ENCODE measurements around the gene AP3S2.

The AP3S2 gene

GRCh38 chr15:89912145-89912673, 18.4 kb upstream of the AP3S2 start:
- peak overlapping the region; percentile 87 for H3K4me3 Mint-ChIP-seq
- H3K36me3 Mint-ChIP-seq (ENCODE audit: low read depth), result peaks cover 47% of the 10 kb centered on the region
- intact Hi-C loops (cut with micrococcal nuclease), result loop anchor here (5.0 to 10.0 kb wide), 2 partner anchors 63 to 160 kb away; no protein-coding TSS in a partner anchor
- peak overlapping the region; percentile 87 for H3K27ac Mint-ChIP-seq
- peaks cover 52% of the 10 kb centered on the region for H3K4me1 Mint-ChIP-seq (ENCODE audit: low read depth)
- H3K27me3 Mint-ChIP-seq, result peaks cover 2% of the 10 kb centered on the region
- no peaks in the 10 kb centered on the region for H3K9me3 Mint-ChIP-seq

GRCh38 chr15:89910891-89911626, 17.3 kb upstream of the AP3S2 start:
- H3K9me3 Mint-ChIP-seq, result no peaks in the 10 kb centered on the region
- H3K4me1 Mint-ChIP-seq (ENCODE audit: low read depth), result peaks cover 59% of the 10 kb centered on the region
- peak overlapping the region; percentile 87 for H3K4me3 Mint-ChIP-seq
- H3K27me3 Mint-ChIP-seq, result peaks cover 2% of the 10 kb centered on the region
- peaks cover 58% of the 10 kb centered on the region for H3K36me3 Mint-ChIP-seq (ENCODE audit: low read depth)
- peak overlapping the region; percentile 87 for H3K27ac Mint-ChIP-seq
- intact Hi-C loops (cut with micrococcal nuclease), result loop anchor here (2.0 to 10.0 kb wide), 3 partner anchors 64 to 161 kb away; no protein-coding TSS in a partner anchor

- H3K27me3 Mint-ChIP-seq, result peaks cover under 1% of the 10 kb centered on the region
- H3K27ac Mint-ChIP-seq, result peak overlapping the region; percentile 87
- no peak overlapping the region for H3K4me3 Mint-ChIP-seq
- no peaks in the 10 kb centered on the region for H3K9me3 Mint-ChIP-seq
- peaks cover 68% of the 10 kb centered on the region for H3K4me1 Mint-ChIP-seq (ENCODE audit: low read depth)
- peaks cover 73% of the 10 kb centered on the region for H3K36me3 Mint-ChIP-seq (ENCODE audit: low read depth)
- intact Hi-C loops (cut with micrococcal nuclease), result loop anchor here (2.0 to 10.0 kb wide), 3 partner anchors 65 to 163 kb away; no protein-coding TSS in a partner anchor
These were observed 15.8 kb upstream of the AP3S2 start for GRCh38 chr15:89909611-89910010.

GRCh38 chr15:89908226-89908625, 14.4 kb upstream of the AP3S2 start:
- intact Hi-C loops (cut with micrococcal nuclease), result no loop called here
- Mint-ChIP-seq H3K36me3 (ENCODE audit: low read depth) (peaks cover 87% of the 10 kb centered on the region), H3K4me1 (ENCODE audit: low read depth) (peaks cover 64% of the 10 kb centered on the region), H3K27ac (no peak overlapping the region), H3K9me3 (no peaks in the 10 kb centered on the region), H3K27me3 (no peaks in the 10 kb centered on the region), H3K4me3 (no peak overlapping the region)

- no peaks in the 10 kb centered on the region for H3K27me3 Mint-ChIP-seq
- H3K36me3 Mint-ChIP-seq (ENCODE audit: low read depth), result peaks cover 93% of the 10 kb centered on the region
- no peak overlapping the region for H3K4me3 Mint-ChIP-seq
- intact Hi-C loops (cut with micrococcal nuclease), result no loop called here
- H3K9me3 Mint-ChIP-seq, result no peaks in the 10 kb centered on the region
- H3K4me1 Mint-ChIP-seq (ENCODE audit: low read depth), result peaks cover 58% of the 10 kb centered on the region
- H3K27ac Mint-ChIP-seq, result no peak overlapping the region
These were observed 13.5 kb upstream of the AP3S2 start for GRCh38 chr15:89907289-89907688.

GRCh38 chr15:89905846-89906378, 12.1 kb upstream of the AP3S2 start:
- Mint-ChIP-seq H3K27ac (peak overlapping the region; percentile 7), H3K4me3 (no peak overlapping the region), H3K9me3 (no peaks in the 10 kb centered on the region), H3K27me3 (no peaks in the 10 kb centered on the region), H3K4me1 (ENCODE audit: low read depth) (peaks cover 52% of the 10 kb centered on the region), H3K36me3 (ENCODE audit: low read depth) (peaks cover 100% of the 10 kb centered on the region)
- intact Hi-C loops (cut with micrococcal nuclease), result no loop called here

- intact Hi-C loops (cut with micrococcal nuclease), result no loop called here
- H3K27me3 Mint-ChIP-seq, result no peaks in the 10 kb centered on the region
- peaks cover 52% of the 10 kb centered on the region for H3K4me1 Mint-ChIP-seq (ENCODE audit: low read depth)
- H3K27ac Mint-ChIP-seq, result no peak overlapping the region
- H3K9me3 Mint-ChIP-seq, result no peaks in the 10 kb centered on the region
- peaks cover 99% of the 10 kb centered on the region for H3K36me3 Mint-ChIP-seq (ENCODE audit: low read depth)
- no peak overlapping the region for H3K4me3 Mint-ChIP-seq
These were observed 10.7 kb upstream of the AP3S2 start for GRCh38 chr15:89904519-89904918.

- intact Hi-C loops (cut with micrococcal nuclease), result no loop called here
- no peak overlapping the region for H3K4me3 Mint-ChIP-seq
- peaks cover 92% of the 10 kb centered on the region for H3K36me3 Mint-ChIP-seq (ENCODE audit: low read depth)
- peaks cover 50% of the 10 kb centered on the region for H3K4me1 Mint-ChIP-seq (ENCODE audit: low read depth)
- H3K9me3 Mint-ChIP-seq, result no peaks in the 10 kb centered on the region
- no peaks in the 10 kb centered on the region for H3K27me3 Mint-ChIP-seq
- H3K27ac Mint-ChIP-seq, result no peak overlapping the region
These were observed 10.0 kb upstream of the AP3S2 start for GRCh38 chr15:89903858-89904130.

- peaks cover 53% of the 10 kb centered on the region for H3K4me1 Mint-ChIP-seq (ENCODE audit: low read depth)
- no peak overlapping the region for H3K4me3 Mint-ChIP-seq
- peaks cover 87% of the 10 kb centered on the region for H3K36me3 Mint-ChIP-seq (ENCODE audit: low read depth)
- no peaks in the 10 kb centered on the region for H3K27me3 Mint-ChIP-seq
- no peaks in the 10 kb centered on the region for H3K9me3 Mint-ChIP-seq
- no peak overlapping the region for H3K27ac Mint-ChIP-seq
- intact Hi-C loops (cut with micrococcal nuclease), result no loop called here
These were observed 9.4 kb upstream of the AP3S2 start for GRCh38 chr15:89903015-89903857.

GRCh38 chr15:89900849-89901248, 7.1 kb upstream of the AP3S2 start:
- no peaks in the 10 kb centered on the region for H3K9me3 Mint-ChIP-seq
- intact Hi-C loops (cut with micrococcal nuclease), result no loop called here
- H3K4me1 Mint-ChIP-seq (ENCODE audit: low read depth), result peaks cover 42% of the 10 kb centered on the region
- no peak overlapping the region for H3K4me3 Mint-ChIP-seq
- no peak overlapping the region for H3K27ac Mint-ChIP-seq
- H3K27me3 Mint-ChIP-seq, result no peaks in the 10 kb centered on the region
- peaks cover 86% of the 10 kb centered on the region for H3K36me3 Mint-ChIP-seq (ENCODE audit: low read depth)

- Mint-ChIP-seq H3K9me3 (no peaks in the 10 kb centered on the region), H3K4me1 (ENCODE audit: low read depth) (peaks cover 35% of the 10 kb centered on the region)
- intact Hi-C loops (cut with micrococcal nuclease), result loop anchor here (5.0 kb wide), 1 partner anchor 172 kb away; no protein-coding TSS in a partner anchor
These were observed 6.3 kb upstream of the AP3S2 start for GRCh38 chr15:89899951-89900567.

GRCh38 chr15:89899295-89899945, 5.6 kb upstream of the AP3S2 start:
- Mint-ChIP-seq H3K27me3 (no peaks in the 10 kb centered on the region), H3K9me3 (no peaks in the 10 kb centered on the region), H3K36me3 (ENCODE audit: low read depth) (peaks cover 77% of the 10 kb centered on the region), H3K4me1 (ENCODE audit: low read depth) (peaks cover 37% of the 10 kb centered on the region), H3K4me3 (no peak overlapping the region), H3K27ac (peak overlapping the region; percentile 72)
- intact Hi-C loops (cut with micrococcal nuclease), result loop anchor here (5.0 kb wide), 1 partner anchor 173 kb away; no protein-coding TSS in a partner anchor

More at GRCh38 chr15:89899951-89900567, 6.3 kb upstream of the AP3S2 start:
- H3K36me3 Mint-ChIP-seq (ENCODE audit: low read depth), result peaks cover 83% of the 10 kb centered on the region
- H3K27ac Mint-ChIP-seq, result peak overlapping the region; percentile 72
- H3K27me3 Mint-ChIP-seq, result no peaks in the 10 kb centered on the region
- no peak overlapping the region for H3K4me3 Mint-ChIP-seq

- intact Hi-C loops (cut with micrococcal nuclease), result loop anchor here (5.0 kb wide), 1 partner anchor 174 kb away; no protein-coding TSS in a partner anchor
- Mint-ChIP-seq H3K27me3 (no peaks in the 10 kb centered on the region), H3K9me3 (no peaks in the 10 kb centered on the region), H3K4me3 (no peak overlapping the region), H3K36me3 (ENCODE audit: low read depth) (peaks cover 77% of the 10 kb centered on the region), H3K27ac (peak overlapping the region; percentile 72), H3K4me1 (ENCODE audit: low read depth) (peaks cover 40% of the 10 kb centered on the region)
These were observed 5.0 kb upstream of the AP3S2 start for GRCh38 chr15:89898614-89899294.
